Lower leg skin (tissue), 4 donors: Measurements from ENCODE around the gene TRMT61A. TPM values are rescaled to one million over a fixed set of nuclear protein-coding genes. Genes with fewer than 3 reads are reported as not detected.

Experiments
- DNase-seq, 2 donors: peaks; one replicate each; pipeline ENCODE4 v3.0.0-alpha.2; 2019; ENCODE audit warnings: low spot score in 2 of 2
- H3K4me3 ChIP-seq: fragments of 200-600 bp; sonication (generic); 2 replicates; pipeline ENCODE4 v1.5.1; 2017; ENCODE audit warnings: mild to moderate bottlenecking, low read depth; ENCODE audit not compliant: poor library complexity, severe bottlenecking
- POLR2A ChIP-seq, 2 donors: fragments of 450-650 bp; IDR thresholded peaks; one replicate each; pipeline ENCODE4 v1.6.1; 2016 to 2017; ENCODE audit warnings: antibody characterized with exemption in 2 of 2, mild to moderate bottlenecking in 1 of 2, moderate library complexity in 1 of 2
- WGBS, 2 donors: methylation state at CpG; one replicate each; pipeline ENCODE4 v1.1.5; 2018; 5-methylcytosine and 5-hydroxymethylcytosine counted together
- intact Hi-C: fragments of 100-400 bp; cut with DNase I; formaldehyde crosslinking; loops from one replicate; pipeline ENCODE4 v1.15.0; 2023; ENCODE audit warnings: low total_unique reads
- total RNA-seq, 4 donors: library from RNA; depleted of rRNA; stranded (reverse); fragments of >200 nt; gene quantifications; one replicate each; pipeline ENCODE4 v1.1.0, GENCODE V29; 2016
- TF ChIP-seq, protein P1 (sequence below), 3 donors: fragments of 450-650 bp; IDR thresholded peaks; one replicate each; pipeline ENCODE4 v1.5.1; 2016; ENCODE audit warnings: antibody characterized with exemption in 3 of 3, mild to moderate bottlenecking in 3 of 3, moderate library complexity in 2 of 3

Gene TRMT61A
- total RNA-seq, 4 donors from 2014 or later: 9.2 to 22.5 (median 16.0) TPM

DNA sequence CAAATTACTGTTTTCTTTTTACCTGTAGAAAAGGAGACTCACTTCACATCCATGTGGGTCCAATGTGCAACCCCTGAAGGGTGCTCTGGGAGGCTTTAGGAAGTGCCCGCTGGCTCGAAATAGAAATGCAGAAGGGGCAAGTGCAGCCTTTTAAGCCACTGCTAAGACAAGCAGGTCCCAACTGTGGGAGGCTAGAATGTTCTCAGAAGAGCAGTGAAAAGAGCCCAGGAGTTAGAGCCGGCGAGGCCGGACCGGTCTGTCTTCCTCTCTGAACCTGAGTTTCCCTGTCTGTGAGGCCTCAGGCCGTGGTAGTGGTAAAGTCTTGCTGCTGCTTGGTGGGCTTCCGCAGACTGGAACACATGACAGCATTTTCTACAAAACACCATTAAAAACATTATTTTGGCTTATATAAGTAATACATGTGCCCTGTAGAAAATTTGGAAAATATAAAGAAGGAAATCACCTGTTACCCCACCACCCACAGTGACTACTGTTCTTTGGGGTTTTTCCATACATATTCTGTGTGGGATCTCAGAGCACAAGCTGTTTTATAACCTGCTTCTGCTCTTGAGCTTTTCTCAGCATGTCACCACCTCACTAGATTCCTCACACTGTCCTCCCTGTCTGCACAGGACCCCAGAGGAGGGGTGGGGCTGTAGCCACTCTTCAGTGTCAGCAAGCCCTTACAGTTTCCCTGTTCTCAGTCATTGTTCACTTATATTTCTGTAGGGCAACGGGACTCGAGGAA is 12.4 kb upstream of the TRMT61A start:
- intact Hi-C loops: loop anchor here (5.0 kb wide), 1 partner anchor 1004 kb away; no protein-coding TSS in a partner anchor
- H3K4me3 ChIP-seq: no peak overlapping the region
- TF ChIP-seq, protein P1, sequence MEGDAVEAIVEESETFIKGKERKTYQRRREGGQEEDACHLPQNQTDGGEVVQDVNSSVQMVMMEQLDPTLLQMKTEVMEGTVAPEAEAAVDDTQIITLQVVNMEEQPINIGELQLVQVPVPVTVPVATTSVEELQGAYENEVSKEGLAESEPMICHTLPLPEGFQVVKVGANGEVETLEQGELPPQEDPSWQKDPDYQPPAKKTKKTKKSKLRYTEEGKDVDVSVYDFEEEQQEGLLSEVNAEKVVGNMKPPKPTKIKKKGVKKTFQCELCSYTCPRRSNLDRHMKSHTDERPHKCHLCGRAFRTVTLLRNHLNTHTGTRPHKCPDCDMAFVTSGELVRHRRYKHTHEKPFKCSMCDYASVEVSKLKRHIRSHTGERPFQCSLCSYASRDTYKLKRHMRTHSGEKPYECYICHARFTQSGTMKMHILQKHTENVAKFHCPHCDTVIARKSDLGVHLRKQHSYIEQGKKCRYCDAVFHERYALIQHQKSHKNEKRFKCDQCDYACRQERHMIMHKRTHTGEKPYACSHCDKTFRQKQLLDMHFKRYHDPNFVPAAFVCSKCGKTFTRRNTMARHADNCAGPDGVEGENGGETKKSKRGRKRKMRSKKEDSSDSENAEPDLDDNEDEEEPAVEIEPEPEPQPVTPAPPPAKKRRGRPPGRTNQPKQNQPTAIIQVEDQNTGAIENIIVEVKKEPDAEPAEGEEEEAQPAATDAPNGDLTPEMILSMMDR (IDR thresholded peaks at IDR 0.05): no peak
- 58 to 62% methylated on average over 10 of the region's 10 CpGs for WGBS, 2 donors
- DNase-seq: no peak

- H3K4me3 ChIP-seq: no peak overlapping the region
- intact Hi-C loops: loop anchor here (5.0 kb wide), 1 partner anchor 1005 kb away; no protein-coding TSS in a partner anchor
- DNase-seq: no peak
- WGBS, 2 donors: 80 to 90% methylated on average over 9 to 10 of the region's 10 CpGs
- no peak for TF ChIP-seq POLR2A (IDR thresholded peaks at IDR 0.05)
- TF ChIP-seq, protein P1 (IDR thresholded peaks at IDR 0.05): no peak
Measured at GRCh38 chr14:103517174-103517566, 11.8 kb upstream of the TRMT61A start.

DNA sequence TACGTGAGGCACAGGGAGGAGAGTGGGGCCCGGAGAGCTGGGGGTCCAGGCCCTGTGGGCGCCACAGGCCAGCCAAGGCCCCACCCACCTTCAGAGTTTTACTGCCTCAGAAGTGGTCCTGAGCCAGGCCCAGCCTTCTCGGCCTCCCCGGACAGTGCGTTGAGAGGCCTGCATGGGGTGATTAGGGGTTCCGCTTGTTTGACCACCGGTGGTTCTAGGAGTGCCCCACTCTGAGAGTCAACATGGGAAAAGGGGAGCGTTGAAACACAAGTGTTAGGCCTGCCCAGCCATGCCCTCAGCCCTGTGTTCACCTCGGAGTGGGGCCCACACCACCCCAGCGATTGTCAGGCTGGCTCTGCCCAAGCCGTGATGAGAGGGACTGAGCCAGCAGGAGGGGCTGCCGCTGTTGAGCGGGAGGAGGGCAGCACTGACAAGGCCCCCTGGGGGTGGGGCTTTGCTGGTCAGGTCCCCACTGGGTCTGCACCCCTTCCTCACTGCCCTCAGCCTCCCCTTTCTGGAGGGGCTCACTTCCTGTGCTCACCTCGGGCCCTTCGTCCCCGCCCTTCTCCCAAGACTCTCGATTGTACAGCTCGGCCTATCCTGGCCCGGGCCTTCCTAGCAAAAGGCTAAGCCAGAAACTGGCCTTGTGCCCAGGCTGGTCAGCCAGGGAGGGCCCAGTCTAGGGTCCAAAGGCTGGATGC is 11.1 kb upstream of the TRMT61A start:
- WGBS, 2 donors: 39 to 43% methylated on average over 20 of the region's 20 CpGs
- DNase-seq: no peak
- no peak for TF ChIP-seq POLR2A (IDR thresholded peaks at IDR 0.05)
- TF ChIP-seq, protein P1 (IDR thresholded peaks at IDR 0.05): no peak
- intact Hi-C loops: loop anchor here (5.0 kb wide), 1 partner anchor 1006 kb away; no protein-coding TSS in a partner anchor
- H3K4me3 ChIP-seq: no peak overlapping the region

DNA sequence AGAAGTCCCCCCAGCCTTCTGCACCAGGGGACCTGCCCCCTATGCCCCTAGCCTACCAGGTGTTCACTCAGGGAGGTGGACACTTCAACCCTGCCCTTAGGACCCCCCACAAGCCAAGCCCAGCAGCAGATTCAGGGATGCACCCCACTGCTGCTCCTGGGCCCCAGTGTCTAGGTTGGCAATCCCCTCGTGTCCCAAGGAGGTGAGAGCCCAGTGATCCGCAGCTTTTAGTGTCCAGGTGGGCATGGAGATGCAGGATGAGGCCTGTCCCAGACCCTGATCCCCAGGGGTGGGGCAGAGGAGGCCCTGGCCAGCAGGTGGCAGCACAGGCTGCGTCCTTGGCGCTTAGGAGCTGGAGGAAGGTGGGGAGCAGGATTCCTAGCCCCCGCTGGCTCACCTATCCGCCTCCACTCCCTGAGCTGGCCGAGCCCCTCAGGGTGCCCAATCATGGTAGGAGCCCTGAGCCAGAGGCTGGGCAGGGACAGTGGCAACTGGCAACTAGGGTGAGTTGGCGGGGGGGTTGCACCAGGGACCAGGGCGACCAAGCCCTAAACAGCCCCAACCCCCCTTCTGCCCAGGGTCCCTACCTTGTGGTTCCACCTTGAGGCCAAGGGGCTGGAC is 10.5 kb upstream of the TRMT61A start:
- DNase-seq: peak in 1 of 2 donors; percentile 91
- 39 to 61% methylated on average over 7 to 9 of the region's 9 CpGs for WGBS, 2 donors
- TF ChIP-seq POLR2A (IDR thresholded peaks at IDR 0.05): no peak
- TF ChIP-seq, protein P1 (IDR thresholded peaks at IDR 0.05): no peak
- intact Hi-C loops: loop anchor here (5.0 kb wide), 1 partner anchor 1006 kb away; no protein-coding TSS in a partner anchor
- H3K4me3 ChIP-seq: no peak overlapping the region

DNA sequence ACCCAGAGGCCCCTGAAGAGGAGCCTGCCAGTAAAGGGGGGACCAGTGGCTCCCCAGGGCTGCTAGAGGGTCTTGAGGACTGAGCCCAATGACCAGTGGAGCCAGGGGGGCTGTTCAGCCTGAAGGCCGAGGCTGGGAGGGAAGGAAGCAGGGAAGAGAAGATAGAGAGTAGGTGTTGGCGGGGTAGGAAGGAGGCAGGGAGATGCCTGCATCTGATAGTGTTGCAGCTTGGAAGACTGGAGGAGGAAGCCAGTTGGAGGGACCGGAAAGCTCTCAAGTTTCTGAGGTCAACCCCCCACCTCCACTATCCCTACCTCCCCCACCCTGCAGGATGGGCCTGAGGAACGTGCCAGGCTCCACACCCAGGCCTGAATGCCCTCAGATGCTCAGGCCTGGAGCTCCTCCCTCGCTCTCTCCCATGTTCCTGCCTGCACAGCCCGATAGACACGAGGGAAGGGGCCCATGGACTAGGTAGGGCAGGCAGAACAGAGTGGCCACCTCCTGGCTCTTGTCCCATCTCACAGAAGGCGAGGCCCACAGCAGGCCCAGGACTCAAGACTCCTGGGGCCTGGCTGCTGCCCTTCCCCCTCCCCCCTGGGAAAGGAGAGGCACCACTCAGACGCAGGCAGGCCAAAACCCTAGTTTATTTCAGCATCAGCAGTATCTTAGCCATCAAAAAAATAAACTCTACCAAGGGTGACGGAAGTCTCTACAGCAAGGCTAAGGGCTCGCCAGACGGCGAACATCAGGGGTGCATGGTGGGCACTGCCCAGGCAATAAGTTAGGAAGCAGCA is 9.8 kb upstream of the TRMT61A start:
- intact Hi-C loops: loop anchor here (5.0 kb wide), 1 partner anchor 1007 kb away; no protein-coding TSS in a partner anchor
- DNase-seq: no peak
- TF ChIP-seq, protein P1 (IDR thresholded peaks at IDR 0.05): no peak
- TF ChIP-seq POLR2A (IDR thresholded peaks at IDR 0.05): no peak
- H3K4me3 ChIP-seq: no peak overlapping the region
- WGBS, 2 donors: 30 to 33% methylated on average over 13 of the region's 13 CpGs
